Measurements from ENCODE around the gene RTP5.

Gene RTP5

DNA sequence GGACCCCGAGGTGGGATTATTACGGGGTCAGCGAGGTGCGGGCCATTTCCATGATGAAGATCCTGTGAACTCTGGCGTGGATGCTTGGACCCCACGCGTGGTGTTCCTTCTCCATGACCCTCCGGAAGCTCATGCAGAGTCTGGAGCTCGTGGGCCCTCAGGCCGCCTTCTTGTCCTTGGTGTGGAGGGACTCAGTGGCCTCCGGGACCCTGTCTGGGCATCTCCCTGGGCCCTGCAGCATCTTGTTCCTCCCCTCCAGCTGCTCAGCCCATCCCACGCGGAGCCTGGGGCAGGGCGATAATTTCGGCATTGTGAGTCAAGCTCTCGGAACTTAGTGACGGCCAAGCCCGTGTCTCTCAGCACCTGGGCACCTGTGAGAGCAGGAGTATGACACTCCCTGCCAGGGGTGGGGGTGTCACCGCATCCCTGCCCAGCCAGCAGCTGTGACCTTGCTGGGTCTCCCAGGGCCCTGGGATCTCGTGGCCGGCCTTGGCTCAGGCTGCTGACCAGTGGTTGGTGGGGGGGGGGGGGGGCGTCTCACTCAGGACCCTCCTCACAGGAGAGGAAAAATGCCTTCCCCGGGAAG lies 24.6 kb downstream of the RTP5 start:
- no peaks in the 10 kb centered on the region for H3K9me3 Mint-ChIP-seq
- no peak overlapping the region for H3K4me3 Mint-ChIP-seq
- H3K4me1 Mint-ChIP-seq (ENCODE audit: low read depth): peaks cover 11% of the 10 kb centered on the region
- peaks cover 4% of the 10 kb centered on the region for H3K27me3 Mint-ChIP-seq
- peaks cover 27% of the 10 kb centered on the region for H3K36me3 Mint-ChIP-seq (ENCODE audit: low read depth)
- H3K27ac Mint-ChIP-seq: no peak overlapping the region

- no peak overlapping the region for H3K4me3 Mint-ChIP-seq
- H3K4me1 Mint-ChIP-seq (ENCODE audit: low read depth): peaks cover 11% of the 10 kb centered on the region
- peaks cover 4% of the 10 kb centered on the region for H3K27me3 Mint-ChIP-seq
- H3K36me3 Mint-ChIP-seq (ENCODE audit: low read depth): peaks cover 20% of the 10 kb centered on the region
- no peaks in the 10 kb centered on the region for H3K9me3 Mint-ChIP-seq
- H3K27ac Mint-ChIP-seq: no peak overlapping the region
Observed at GRCh38 chr2:241894681-241895426, 25.3 kb downstream of the RTP5 start.

DNA sequence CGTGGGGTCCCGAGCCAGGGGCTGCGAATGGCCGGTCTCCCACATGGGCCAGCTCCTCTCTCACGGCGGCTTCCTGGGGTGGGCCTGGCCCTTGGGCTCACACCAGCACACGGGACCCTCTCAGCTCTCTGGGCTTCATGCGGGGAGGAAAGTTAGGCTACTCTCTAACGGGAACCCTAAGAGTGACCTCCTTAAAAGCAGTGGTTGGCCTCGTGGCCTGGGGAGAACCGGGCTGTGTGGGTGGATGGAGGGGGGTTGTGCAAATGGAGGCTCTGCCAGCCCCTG lies 25.8 kb downstream of the RTP5 start:
- Mint-ChIP-seq H3K4me1 (ENCODE audit: low read depth) (peaks cover 11% of the 10 kb centered on the region), H3K27ac (no peak overlapping the region), H3K4me3 (no peak overlapping the region), H3K9me3 (no peaks in the 10 kb centered on the region), H3K36me3 (ENCODE audit: low read depth) (peaks cover 18% of the 10 kb centered on the region), H3K27me3 (peaks cover 4% of the 10 kb centered on the region)

DNA sequence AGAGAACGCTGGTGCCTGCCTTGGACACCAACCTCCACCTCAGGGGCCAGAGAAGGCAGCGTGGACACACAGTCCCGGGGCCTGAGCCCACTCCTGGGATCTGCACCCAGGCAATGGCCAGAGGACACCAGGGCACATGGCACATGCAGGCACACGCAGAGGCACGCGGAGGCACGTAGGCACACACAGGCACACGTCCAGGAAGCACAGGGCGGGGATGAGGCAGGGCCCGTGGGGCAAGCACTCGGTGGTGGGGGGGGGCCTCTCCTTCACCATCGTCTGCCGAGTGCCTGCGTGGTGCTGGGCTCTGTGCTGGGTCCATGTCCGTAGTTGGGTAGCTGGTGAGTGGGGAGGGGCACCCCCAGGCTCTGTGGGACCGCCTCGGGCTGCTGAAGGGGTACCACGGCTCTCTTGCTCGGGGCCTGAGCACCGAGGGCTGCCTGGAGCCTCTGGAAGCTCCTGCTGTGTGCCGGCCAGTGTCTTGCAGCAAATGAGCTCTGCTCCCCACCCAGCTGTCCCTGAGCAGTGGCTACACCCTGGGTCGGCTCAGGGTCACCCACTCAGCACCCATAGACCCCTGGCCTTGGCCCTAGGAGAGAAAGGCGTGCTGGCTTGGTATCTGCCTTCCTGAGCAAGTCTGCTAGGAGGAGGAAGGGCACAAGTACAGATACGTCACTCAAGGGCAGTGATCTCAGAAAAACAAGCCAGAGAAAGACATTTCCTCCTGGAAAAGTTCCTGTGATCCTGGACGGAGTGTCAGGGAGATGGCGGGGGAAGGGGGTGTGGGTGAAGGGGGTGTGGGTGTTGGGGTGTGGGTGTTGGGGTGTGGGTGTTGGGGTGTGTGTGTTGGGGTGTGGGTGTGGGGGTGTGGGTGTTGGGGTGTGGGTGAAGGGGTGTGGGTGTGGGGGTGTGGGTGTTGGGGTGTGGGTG lies 26.4 kb downstream of the RTP5 start:
- Mint-ChIP-seq H3K27me3 (peaks cover 4% of the 10 kb centered on the region), H3K9me3 (no peaks in the 10 kb centered on the region), H3K4me1 (ENCODE audit: low read depth) (peaks cover 11% of the 10 kb centered on the region), H3K4me3 (peak overlapping the region; percentile 80), H3K36me3 (ENCODE audit: low read depth) (peaks cover 16% of the 10 kb centered on the region), H3K27ac (peak overlapping the region; percentile 98)

DNA sequence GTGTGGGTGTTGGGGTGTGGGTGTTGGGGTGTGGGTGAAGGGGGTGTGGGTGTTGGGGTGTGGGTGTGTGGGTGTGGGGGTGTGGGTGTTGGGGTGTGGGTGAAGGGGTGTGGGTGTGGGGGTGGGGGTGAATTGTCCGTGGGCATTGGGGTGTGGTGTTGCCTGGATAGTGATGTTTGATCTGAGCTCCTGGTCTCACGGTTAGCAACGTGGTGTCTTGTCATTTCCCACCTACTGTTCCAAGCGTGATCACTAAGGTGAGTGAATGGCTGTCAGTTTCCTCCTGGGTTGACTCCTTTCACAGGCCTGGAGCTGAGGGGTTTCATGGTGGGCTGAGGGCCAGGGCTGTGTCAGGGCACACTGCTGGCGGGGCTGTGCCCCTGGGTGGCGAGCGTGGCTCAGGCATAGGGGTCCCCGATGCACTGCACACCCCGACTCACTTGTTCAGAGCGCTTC lies 27.2 kb downstream of the RTP5 start:
- Mint-ChIP-seq H3K4me1 (ENCODE audit: low read depth) (peaks cover 11% of the 10 kb centered on the region), H3K9me3 (no peaks in the 10 kb centered on the region), H3K4me3 (no peak overlapping the region), H3K27ac (peak overlapping the region; percentile 79), H3K27me3 (peaks cover 4% of the 10 kb centered on the region), H3K36me3 (ENCODE audit: low read depth) (peaks cover 13% of the 10 kb centered on the region)

DNA sequence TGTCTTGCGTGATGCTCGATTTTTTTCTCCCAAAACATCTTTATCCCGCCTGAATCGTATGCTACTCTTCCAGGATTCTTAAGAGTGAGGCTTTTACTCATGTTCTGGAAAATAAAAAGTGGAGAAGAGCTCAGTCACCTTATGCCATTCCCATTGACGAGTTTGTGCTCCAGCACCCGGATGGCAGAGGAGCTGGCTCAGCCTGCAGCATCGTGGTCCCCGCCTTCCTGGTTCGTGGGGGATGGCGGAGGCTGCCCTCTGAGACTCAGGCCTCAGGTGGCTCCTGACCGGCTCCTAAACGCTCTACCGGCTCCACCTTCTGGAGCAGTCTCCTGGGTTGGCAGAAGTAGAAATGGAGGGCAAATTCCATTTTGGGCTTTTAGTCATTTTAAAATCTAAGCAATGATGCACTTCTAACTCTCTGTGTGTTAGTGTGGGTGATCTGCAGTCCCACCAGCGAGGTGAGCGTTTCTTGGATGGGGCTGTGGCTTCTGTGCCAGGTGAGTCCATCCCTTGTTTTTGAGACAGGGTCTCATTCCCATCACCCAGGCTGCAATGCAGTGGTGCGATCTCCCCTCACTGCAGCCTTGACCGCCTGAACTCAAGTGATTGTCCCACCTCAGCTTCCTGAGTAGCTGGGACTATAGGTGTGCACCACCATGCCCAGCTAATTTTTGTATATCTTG lies 27.8 kb downstream of the RTP5 start:
- Mint-ChIP-seq H3K27ac (peak overlapping the region; percentile 79), H3K27me3 (peaks cover 4% of the 10 kb centered on the region), H3K4me3 (no peak overlapping the region), H3K36me3 (ENCODE audit: low read depth) (peaks cover 13% of the 10 kb centered on the region), H3K9me3 (no peaks in the 10 kb centered on the region), H3K4me1 (ENCODE audit: low read depth) (peaks cover 11% of the 10 kb centered on the region)

- peaks cover 4% of the 10 kb centered on the region for H3K27me3 Mint-ChIP-seq
- no peak overlapping the region for H3K27ac Mint-ChIP-seq
- H3K36me3 Mint-ChIP-seq (ENCODE audit: low read depth): peaks cover 13% of the 10 kb centered on the region
- H3K4me1 Mint-ChIP-seq (ENCODE audit: low read depth): peaks cover 11% of the 10 kb centered on the region
- no peaks in the 10 kb centered on the region for H3K9me3 Mint-ChIP-seq
- no peak overlapping the region for H3K4me3 Mint-ChIP-seq
Observed at GRCh38 chr2:241898463-241899270, 29.1 kb downstream of the RTP5 start.

DNA sequence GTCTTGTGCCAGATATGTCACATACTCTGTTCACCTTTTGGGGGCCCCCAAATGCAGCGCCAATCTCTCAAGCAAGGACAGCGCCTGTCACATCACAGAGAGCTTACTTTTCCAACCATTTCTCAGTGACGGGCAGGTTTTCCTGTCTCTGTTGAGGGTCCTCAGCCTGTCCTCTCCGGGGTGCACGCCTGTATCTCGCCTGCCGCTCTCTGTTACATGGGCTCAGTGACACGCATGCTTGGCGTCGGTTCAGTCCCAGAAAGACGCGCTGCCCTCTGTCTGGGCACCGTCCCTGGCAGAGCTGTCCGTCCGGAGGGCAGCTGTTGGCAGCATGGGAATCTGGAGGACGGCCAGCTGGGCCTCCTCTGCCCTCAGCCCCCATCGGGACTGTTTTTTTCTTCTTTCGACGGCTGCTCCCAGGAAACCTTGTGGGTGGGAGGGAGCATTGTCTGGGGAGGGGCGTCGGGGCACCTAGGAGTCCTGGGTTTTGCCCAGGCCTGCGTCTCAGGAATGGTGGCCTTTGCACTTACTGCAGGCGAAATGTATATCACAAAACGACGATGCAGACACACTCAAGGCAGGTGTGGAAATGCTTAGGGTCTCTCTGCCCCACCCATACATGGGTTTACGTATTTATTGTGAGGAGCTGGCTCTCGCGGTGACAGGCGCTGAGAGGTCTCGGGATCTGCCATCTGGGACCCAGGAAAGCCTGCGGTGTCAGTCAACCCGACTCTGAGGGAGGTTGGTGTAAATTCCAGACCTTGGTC lies 30.9 kb downstream of the RTP5 start:
- H3K4me3 Mint-ChIP-seq: no peak overlapping the region
- peaks cover 11% of the 10 kb centered on the region for H3K4me1 Mint-ChIP-seq (ENCODE audit: low read depth)
- H3K9me3 Mint-ChIP-seq: no peaks in the 10 kb centered on the region
- peaks cover 13% of the 10 kb centered on the region for H3K36me3 Mint-ChIP-seq (ENCODE audit: low read depth)
- H3K27me3 Mint-ChIP-seq: peaks cover 4% of the 10 kb centered on the region
- no peak overlapping the region for H3K27ac Mint-ChIP-seq

- Mint-ChIP-seq H3K27ac (no peak overlapping the region), H3K36me3 (ENCODE audit: low read depth) (peaks cover 13% of the 10 kb centered on the region), H3K4me1 (ENCODE audit: low read depth) (peaks cover 7% of the 10 kb centered on the region), H3K4me3 (no peak overlapping the region), H3K27me3 (peaks cover 4% of the 10 kb centered on the region), H3K9me3 (no peaks in the 10 kb centered on the region)
Observed at GRCh38 chr2:241901018-241901380, 31.5 kb downstream of the RTP5 start.

GRCh38 chr2:241901500-241902351 lies 32.2 kb downstream of the RTP5 start:
- Mint-ChIP-seq H3K36me3 (ENCODE audit: low read depth) (peaks cover 9% of the 10 kb centered on the region), H3K27me3 (no peaks in the 10 kb centered on the region), H3K4me1 (ENCODE audit: low read depth) (peaks cover 3% of the 10 kb centered on the region), H3K4me3 (no peak overlapping the region), H3K27ac (no peak overlapping the region), H3K9me3 (no peaks in the 10 kb centered on the region)

DNA sequence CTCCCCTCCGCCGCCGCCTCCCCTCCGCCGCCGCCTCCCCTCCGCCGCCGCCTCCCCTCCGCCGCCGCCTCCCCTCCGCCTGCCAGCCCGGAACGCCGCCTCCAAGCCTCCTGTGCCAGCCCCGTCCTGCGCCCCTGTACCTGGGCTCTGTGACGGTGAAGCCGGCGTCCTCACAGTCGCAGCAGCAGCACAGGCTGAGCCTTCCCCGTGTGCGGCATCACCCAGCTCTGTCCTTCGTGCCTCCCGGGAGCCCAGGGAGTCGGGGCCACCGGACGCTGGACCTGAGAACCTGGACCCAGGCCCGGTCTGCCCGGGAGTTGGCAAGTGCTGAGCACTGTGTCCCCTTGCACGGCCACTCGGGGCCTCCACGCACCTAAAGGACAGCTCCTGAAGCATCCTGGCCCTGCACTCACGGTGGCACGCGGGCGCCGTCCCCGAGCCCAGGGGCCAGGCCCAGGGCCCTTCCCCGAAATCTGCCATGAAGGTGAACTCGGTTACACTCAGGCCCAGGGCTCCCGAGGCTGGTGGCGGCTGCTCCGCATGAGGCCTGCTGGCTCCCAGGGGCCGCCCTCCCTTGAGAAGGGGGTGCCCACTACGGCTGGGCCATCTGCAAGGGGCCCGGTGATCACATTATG lies 32.9 kb downstream of the RTP5 start:
- no peak overlapping the region for H3K4me3 Mint-ChIP-seq
- H3K9me3 Mint-ChIP-seq: no peaks in the 10 kb centered on the region
- H3K36me3 Mint-ChIP-seq (ENCODE audit: low read depth): peaks cover 1% of the 10 kb centered on the region
- no peaks in the 10 kb centered on the region for H3K27me3 Mint-ChIP-seq
- H3K27ac Mint-ChIP-seq: no peak overlapping the region
- peaks cover 2% of the 10 kb centered on the region for H3K4me1 Mint-ChIP-seq (ENCODE audit: low read depth)

DNA sequence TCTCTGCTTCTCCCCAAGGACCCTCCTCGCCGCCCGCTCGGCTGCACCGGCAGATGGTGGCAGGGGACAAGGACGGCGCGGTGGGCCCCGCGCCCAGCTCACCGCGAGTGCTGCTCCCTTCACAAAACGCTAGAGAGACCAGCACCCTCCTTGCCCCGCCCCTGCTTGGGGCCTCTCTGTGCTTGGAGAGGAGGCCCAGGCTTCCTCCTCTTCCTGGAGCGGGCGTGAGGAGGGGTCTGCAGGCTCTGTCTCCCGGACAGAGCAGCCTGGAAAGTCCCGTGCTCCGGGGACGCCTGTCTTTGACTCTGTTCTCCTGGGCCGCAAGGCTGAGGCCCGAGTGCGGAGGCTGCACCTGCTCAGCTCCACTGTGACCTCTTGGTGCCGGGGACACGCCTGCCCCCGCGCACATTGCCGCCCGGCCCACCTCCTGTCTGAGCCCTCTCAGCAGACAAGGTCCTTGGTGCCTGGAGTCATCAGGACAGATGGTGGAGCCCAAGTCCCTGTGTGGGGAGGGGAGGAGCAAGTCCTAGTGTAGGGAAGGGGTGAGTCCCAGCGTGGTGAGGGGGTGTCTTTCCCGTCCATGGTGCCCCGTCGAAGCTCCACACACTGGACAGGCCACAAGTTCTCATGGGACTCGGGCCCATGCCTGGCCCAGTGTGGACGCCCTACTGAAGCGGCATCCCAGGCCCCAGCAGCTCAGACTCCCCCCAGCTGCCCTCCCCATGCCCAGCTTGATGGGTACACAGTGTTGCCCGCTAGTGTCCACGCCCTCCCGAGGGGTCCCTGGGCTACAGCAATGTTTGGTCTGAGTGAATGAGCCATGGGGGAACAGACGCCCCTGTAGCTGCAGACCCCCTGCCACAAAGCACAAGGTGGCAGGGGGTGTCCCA lies 33.8 kb downstream of the RTP5 start:
- Mint-ChIP-seq H3K4me1 (ENCODE audit: low read depth) (no peaks in the 10 kb centered on the region), H3K36me3 (ENCODE audit: low read depth) (no peaks in the 10 kb centered on the region), H3K27ac (no peak overlapping the region), H3K4me3 (no peak overlapping the region), H3K27me3 (no peaks in the 10 kb centered on the region), H3K9me3 (no peaks in the 10 kb centered on the region)

All from stimulated activated naive CD8-positive, alpha-beta T cell treated with anti-CD3 and anti-CD28 coated beads, Interleukin-15, Interleukin-2, amounts not matched to agents 100 ng/mL and 50 ng/mL, for 24 hours (primary cell).